M059J (cell line): ENCODE data around the gene SNX1. TPM values are rescaled to one million over a fixed set of nuclear protein-coding genes. Genes with fewer than 3 reads are reported as not detected.

Experiments used
- DNase-seq: peaks from one replicate; pipeline ENCODE4 v3.0.0-alpha.2; 2012; ENCODE audit warnings: low read depth
- total RNA-seq: library from RNA; depleted of rRNA; stranded (reverse); fragments of >200 nt; shearing (Covaris generic); gene quantifications from 2 replicates; pipeline ENCODE4 v1.2.3, GENCODE V29; 2014

Gene SNX1
- total RNA-seq, 1 experiment from 2014 or later: 29.8 TPM

DNA sequence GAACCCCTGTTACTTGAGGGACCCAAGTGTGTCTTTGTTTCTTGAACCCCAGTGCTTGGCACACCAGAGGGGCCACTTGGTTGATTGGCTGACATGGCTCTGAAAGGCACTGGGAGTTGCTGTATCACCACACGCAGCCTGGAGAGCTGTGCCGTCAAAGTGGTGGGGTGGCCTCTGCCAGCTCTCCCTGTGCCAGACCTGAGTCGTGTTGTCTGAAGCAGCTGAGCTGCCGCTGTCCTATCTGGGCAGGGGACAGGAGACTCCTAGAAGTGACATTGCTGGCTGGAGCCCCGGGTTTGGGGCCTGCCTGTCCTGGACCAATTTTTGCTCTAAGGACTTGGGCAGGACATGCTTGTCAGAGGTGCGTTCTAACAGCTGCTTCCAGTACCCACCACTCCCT is 50.3 kb downstream of the SNX1 start:
- no peak for DNase-seq

DNA sequence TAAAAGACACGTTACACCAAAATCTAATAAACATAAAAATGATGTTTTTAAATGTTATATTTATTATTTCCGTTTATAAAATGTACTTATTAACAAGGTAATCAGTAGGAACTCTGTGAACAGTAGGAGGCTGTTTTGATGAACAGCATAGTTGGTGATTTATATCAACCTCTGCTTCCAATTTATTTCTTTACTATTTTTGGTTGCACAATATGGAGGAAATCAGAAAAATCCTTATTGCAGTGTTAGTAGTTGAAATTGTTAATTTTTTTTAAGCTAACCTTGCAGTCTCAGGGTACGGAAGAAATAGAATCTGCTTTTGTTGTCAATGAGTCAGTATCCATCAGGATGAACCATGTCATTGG is 50.7 kb downstream of the SNX1 start:
- DNase-seq: no peak

DNA sequence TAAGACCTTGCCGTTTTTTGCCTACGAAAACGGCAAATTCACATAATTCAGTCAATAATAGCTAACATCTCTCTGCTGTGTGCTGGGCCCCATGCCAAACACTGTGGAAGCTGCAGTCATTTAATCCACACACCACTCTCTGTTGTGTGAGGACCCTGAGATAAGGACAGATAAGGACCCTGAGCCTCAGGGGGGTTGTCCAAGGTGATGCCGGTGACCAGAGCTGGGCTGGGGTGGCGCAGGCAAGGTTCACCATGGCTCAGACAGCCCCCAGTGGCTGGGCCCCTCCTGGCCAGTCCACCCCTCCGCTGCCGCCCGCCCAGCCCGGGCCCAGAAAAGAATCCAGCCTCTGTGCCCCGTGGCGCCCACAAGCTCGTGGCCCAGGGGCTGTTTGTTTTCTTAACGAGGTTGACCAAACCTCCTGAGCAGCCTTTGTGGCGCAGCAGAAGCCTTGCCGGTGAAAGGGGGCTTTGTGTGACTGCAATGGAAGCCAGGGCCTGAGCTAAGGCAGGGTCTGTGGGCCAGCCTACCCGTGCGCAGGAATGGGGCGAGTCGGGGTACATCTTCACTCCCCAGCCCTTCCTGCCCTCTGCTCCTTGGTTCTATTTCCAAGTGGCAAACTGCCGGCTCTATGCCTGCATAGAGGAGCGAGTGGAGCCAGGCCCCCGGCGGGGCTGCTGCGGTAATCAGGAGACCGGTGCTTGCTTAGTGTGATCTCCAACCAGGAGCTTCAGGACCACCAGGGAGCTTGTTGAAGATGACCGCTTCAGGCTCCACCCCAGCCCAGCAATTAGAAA is 51.3 kb downstream of the SNX1 start:
- DNase-seq: no peak

DNA sequence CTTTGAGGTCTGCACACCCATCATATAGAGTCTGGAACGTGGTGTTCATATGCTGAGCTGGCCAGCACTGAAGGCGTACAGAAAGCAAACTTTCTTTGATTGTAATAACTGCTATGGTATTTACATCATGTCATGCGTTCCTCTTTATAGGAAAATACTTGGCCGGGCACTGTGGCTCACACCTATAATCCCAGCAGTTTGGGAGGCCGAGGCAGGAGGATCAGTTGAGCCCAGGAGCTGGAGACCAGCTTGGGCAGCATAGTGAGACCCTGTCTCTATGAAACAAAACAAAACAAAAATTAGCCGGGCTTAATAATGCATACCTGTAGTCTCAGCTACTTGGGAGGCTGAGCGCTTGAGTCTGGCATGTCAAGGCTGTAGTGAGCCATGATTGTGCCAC is 52.4 kb downstream of the SNX1 start:
- no peak for DNase-seq

DNA sequence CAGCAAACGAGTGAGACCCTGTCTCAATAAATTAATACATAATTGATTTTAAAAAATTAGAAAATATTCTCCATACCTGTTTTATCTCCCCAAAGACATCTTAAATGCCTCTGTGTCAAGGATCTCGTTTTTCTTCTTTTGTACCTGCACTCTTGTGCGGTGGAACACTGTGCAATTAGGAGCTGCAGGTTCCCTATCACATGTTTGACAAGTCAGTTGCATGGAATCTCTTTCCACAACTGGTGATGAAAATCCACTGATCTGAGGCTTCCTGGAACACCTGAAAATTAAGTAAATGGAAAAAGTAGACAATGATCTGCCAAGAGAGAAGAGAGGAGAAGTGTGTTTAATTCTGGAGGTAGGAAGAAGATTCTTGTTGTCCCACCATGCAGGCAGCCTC is 52.8 kb downstream of the SNX1 start:
- no peak for DNase-seq

DNA sequence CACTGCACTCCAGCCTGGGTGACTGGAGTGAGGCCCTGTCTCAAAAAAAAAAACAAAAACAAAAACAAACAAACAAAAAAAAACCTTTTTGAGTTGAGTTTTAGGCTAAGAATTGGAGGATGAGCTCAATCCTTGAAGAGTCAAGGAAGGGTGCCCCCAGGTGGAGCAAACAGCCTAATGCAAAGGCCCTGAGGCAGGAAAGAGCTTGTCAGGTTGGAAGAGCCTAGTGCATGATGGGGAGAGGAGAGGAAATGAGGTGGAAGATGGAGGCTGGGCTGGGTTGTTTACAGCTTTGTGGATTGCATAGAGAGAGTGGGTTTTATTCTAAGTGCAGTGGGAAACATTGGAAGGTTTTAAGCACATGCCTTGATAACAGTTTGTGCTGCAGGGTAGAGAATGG is 53.6 kb downstream of the SNX1 start:
- peak; percentile 61 for DNase-seq

DNA sequence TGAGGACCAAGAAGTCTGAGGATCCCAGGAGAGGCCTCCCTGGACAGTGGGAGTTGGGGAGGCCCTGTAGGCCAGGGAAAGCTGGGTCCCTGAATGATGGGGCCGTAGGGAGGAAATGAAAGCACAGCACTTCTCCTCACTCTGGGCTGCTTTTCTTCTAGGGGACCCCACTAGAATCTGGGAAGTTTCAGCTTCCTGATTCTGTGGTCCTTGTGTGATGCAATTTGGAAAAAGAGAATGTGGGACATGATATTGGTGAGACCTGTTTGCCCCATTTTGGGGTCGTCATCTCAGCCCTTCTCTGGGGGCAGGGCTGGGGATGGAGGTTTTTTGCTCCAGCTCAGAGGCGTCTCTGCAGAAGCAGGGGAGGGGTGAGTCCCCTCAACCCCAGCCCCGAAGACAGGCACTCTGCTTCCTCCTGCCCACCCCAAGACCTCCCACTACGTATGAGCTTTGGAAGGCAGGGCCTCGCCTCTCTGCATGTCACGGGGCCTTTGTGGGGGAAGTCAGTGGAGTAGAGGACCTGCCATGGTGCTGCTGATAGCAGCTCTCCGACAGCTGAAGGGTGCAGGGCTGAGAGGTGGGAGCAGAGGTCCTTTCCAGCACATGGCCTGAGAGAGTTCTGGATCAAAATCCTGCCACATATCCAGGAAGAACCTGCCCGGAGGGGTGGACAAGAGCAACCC is 54.3 kb downstream of the SNX1 start:
- DNase-seq: no peak

DNA sequence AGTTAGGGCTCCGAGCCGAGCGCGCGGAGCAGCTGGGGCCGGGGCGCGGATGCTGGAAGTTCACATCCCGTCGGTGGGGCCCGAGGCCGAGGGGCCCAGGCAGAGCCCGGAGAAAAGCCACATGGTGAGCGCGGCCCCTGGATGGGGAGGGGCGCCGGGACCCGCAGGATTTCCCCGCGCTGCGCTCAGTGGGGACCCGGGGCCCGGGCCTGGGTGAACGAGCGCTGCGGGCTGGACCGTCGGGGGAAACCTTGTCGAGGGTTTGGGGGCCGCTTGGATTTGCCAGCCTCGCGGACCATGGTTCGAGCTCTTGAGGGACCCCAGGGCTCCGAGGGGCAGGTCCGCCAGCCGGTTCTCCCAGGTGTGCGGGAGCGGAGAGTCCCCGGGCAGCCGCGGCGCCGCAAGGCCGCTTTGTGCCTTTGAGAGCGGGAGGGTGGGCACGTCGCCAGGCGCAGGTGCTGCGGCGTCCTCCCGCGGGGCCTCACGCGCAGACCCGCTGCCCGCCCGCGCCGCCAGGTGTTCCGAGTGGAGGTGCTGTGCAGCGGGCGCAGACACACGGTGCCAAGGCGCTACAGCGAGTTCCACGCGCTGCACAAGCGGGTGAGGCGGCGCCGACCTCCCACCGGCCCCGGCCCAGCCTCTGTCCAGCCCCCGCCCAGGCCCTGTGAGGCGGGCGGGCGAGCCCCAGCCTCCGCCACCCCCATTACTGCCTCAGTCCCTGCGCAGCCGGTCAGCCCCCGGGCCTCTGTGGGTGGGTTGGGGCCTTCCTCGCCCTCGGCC is 56.1 kb downstream of the SNX1 start, which contains the start of gene SNX22:
TSS of gene SNX22 (plus strand) at position 5 of the 780 bp plus-strand sequence. CDS start at position 50, 45 bp downstream.
- no peak for DNase-seq

DNA sequence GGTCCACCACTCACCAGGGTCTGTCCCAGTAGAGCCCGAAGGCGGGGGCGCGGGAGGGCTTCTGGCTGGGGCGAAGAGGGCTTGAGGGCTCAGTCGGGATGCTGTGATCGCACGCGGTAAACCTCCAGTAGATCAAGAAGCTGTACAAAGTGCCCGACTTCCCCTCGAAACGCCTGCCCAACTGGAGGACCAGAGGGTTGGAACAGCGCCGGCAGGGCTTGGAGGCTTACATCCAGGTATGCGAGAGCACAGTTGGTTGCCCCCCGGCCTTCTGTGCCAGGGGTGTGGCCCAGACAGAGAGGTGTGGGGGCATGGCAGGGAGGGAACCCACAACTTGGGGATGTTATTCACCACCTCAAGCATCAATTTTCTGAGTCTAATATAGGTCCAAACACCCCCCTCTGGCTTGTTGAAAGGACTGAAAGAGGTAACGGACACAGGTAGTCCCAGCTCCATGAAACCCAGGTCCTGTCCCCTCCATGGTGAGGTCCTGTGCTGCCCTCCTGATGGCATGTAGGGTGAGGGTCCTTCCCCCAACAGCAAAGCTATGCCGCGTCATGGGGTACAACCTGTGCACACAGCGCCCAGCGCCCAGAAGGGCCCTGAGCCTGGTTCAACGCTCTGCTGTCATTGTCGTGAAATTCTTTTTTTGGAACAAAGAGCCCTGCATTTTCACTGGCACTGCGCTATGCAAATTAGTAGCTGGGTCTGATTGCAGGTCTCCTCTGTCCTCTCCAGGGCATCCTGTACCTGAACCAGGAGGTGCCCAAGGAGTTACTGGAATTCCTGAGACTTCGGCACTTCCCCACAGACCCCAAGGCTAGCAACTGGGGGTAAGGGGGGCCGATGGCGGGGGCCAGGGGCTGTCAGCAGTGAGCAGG is 57.0 kb downstream of the SNX1 start:
- DNase-seq: no peak

DNA sequence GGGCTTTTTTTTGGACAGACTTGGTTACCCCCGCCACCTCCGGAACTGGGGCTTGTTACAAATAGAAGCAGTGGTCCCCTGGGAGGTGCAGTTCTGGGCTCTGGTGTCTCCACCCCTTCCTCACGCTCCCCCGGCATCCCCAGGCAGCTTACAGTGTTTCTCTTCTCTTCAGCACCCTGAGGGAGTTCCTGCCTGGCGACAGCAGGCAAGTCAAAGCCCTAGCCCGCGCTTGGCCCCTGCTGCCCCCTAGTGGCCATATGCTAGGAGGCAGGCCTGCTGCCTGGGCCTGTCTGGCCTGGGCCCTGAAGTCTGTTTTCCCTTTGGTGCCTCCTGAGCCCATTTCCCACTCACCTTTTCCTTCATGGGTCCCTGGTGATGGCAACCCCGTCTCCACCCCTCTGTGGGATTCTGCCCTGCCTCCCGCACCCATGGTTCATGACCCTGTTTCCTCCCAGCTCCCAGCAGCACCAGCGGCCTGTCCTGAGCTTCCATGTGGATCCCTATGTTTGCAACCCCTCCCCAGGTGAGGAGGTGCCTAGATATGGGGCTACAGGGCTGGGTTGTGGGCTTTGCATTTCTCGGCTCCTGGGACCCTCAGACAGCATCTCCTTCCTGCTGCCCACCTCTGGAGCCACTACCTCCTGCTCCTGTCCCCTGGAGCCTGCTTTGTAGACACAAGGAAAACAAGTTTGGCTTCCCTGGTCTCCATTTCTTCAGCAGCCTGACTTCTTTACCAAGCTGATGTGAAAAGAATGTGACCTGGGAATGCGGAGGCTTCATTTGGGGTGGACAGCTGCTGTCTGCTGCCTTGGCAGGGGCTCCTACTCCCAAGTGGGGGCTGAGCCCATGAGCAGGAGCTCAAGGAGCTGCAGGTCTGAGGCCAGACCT is 57.9 kb downstream of the SNX1 start:
- DNase-seq: peak; percentile 82

DNA sequence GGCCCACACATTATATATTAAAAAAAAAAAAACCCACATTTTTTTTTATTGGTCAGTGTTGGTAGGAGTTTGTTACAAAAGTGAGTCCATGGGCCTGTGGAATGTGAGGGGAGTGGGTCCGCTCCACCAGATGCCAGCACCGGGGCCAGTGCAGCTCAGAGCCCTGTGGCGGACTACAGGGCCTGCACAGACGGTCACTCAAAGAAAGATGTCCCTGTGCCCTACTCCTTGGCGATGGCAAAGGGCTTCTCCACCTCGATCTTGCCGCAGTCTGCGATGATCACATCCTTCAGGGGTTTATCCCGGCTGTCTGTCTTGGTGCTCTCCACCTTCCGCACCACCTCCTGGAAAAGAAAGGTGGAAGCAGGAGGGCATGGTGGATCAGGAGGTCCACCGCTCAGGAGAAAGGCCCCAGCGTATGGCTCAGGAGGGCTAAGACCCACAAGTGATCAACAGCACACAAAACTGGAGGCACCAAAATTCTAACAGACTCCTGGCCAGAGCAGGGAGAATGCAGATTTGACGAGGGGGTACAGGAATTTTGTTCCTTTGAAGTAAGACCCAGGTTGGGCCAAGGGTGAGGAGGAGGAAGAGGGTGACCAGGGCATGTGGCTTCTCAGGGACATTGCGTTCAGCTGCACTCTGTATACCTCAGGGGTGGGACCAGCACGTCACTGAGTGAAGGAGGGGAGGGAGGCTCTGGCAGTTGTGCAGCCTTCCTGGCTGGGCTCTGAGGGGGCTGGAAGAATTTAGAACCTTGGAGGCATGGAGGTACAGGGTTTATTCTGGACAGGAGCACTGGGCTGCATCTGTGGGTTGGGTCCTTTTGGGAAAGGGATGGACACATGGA is 60.2 kb downstream of the SNX1 start:
- DNase-seq: no peak

DNA sequence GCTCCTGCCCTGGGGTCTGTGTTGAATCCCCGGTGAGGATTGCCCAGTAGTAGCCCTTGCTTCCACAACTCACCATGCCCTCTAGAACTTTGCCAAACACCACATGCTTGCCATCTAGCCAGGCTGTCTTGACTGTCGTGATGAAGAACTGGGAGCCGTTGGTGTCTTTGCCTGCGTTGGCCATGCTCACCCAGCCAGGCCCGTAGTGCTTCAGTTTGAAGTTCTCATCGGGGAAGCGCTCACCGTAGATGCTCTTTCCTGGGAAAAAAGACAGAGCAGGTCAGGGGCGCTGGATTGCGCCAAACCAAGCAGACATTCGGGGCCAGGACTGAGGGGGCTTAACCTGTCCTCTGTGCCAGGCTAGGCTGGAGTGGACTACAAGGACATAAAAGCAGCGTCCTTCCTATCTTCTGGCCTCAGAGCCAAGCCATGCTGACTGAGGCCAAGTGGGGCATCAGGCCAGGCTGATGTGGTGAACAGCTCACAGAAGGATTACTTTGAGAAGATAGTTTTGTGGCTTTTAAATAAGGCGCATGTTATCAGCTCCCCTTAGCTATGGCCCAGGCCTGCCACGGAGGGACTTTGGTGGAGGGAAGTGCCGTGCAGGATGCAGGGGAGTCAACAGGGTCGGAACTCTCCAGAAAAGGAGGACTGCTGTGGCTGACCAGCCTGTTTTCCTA is 61.0 kb downstream of the SNX1 start:
- DNase-seq: no peak

DNA sequence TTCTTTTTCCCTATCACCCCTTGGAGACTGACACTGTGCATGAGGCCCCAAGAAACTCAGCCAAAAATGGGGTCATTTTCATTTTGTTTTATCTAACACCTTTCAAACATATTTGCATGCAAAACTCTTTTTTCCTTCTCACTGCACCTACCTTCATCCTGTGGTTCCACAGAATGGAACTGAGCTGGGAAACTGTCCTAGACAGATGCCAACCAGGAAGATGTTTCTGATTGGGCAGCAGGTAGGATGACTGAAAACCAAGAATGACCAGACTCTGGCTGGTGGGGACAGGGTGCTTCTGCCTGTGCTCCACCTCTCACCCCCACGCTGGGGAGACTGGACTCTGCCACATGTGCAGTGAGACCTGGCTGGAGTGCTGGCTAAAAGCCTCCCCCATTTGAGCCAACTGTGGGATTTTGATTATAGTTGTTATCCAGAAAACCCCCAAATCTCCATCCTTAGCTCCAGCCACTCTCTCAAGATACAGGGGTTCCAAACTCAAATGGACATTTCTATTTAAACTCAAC is 61.9 kb downstream of the SNX1 start:
- no peak for DNase-seq

DNA sequence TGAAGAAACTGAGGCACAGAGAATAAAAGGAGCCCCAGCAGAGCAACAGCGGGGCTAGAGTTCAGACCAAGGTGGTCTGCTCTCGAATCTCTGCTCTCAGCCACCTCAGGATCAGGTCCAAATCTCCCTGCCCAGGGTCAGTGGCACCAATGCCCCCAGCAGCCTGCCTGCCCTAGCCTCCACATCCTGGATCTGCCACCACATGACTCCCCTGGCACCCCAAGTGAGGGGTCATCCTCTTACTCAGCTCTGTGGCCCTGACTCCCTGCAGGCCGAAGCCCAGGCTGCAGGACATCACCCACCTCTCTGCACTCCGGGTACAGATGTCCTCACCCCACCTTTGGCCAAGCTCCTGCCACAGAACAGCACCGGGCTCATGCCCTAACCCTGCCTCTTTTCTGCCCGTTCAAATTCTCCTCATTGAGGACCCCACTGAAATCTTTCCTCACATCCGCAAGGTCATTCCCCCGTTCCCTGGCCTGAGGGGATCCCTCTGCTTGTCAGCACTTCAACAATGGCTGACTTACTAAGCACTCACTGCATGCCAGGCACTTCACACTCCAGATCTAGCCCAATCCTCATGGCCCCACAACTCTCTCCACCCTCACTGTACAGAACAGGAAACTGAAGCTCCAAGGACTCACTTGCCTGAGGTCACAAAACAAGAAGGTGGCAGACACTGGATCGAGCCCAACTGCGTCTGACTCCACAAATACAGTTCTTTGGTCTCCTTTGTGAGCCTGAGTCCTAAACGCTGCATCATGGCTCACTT is 62.8 kb downstream of the SNX1 start:
- no peak for DNase-seq

DNA sequence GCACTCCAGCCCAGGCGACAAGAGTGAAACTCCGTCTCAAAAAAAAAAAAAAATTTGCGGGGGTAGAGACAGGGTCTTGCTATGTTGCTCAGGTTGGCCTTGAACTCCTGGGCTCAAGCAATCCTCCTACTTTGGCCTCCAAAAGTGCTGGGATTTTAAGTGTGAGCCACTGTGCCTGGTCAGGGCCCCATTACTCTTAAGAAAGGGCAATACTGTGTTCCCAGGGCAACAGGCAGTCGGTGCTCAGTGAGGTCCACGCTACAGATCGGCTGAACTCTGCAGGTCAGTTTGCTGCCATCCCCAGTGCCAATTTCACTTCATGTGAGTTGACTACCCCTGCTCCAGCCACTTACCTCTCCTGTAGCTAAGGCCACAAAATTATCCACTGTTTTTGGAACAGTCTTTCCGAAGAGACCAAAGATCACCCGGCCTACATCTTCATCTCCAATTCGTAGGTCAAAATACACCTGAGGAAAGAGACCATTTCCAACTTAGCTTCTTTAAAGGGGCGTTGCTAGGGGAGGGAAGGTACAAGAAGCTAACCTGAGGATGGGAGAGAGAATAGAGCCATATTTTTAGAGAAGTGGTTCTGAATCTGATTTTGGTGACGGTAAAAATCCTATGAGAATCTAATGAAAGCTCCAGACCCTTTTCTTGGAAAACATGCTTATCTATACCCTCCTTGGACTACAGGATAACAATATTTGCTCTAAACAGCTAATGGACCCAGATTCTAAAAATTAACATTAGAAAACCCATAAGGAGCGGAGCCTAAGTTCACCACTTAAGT is 66.1 kb downstream of the SNX1 start:
- no peak for DNase-seq

DNA sequence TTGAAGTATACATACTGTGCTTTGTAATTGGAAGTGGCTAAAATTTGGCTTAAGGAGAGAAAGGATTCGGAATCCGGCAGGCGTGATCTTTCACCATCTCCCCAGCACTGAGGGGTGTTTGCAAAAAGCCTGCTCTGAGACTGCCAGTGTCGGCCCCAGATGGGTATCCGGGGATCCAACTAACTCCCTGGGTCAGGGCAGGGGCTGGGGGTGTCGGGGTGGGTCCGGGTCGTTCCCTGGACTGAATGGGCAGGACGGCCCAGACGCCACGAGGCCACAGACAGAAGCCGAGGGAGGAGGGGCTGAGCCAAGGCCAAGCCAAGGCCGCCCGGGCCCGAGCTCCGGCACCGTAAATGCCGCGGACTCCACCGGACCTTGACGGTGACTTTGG is 66.7 kb downstream of the SNX1 start:
- no peak for DNase-seq
